ENCODE measurements around the gene TAF12.

GRCh38 chr1:28577052-28577678 lies 65.7 kb downstream of the TAF12 start:
- TF ChIP-seq CTCF (IDR thresholded peaks at IDR 0.05 in 2 of 3, conservative IDR thresholded peaks at IDR 0.05 in 1 of 3; ENCODE audit: control insufficient read depth in 2 of 3, extremely low read depth in 1 of 3, insufficient read depth in 1 of 3, low read depth in 3 of 3, low read length in 3 of 3) = no peak
- TF ChIP-seq POLR2A (IDR thresholded peaks at IDR 0.05; ENCODE audit: low read depth, low read length) = peak; percentile 63
- no peak for TF ChIP-seq CEBPZ (IDR thresholded peaks at IDR 0.05; ENCODE audit: low read depth, low read length)
- TF ChIP-seq TCF7 (IDR thresholded peaks at IDR 0.05; ENCODE audit: borderline replicate concordance) = no peak
- no peak for TF ChIP-seq SMC3 (IDR thresholded peaks at IDR 0.05; ENCODE audit: borderline replicate concordance, low read length)
- TF ChIP-seq ZSCAN29 (IDR thresholded peaks at IDR 0.05) = no peak
- no peak for TF ChIP-seq MYC (IDR thresholded peaks at IDR 0.05; ENCODE audit: insufficient read depth, insufficient read length, insufficient replicate concordance, low read length, severe bottlenecking)
- no peak for TF ChIP-seq SMAD1 (IDR thresholded peaks at IDR 0.05; ENCODE audit: low read depth, partially characterized antibody)

Data from GM12878 (cell line).